Body of pancreas (tissue), 4 donors: ENCODE results near the gene REXO1. TPM values are rescaled to one million over a fixed set of nuclear protein-coding genes. Genes with fewer than 3 reads are reported as not detected.

Experiments
- ATAC-seq: fragments of 150-250 bp; one replicate; pipeline ENCODE4 v1.9.1; 2016
- DNase-seq, 4 donors: peaks; one replicate each; pipeline ENCODE4 v3.0.0-alpha.2; 2019
- H3K27ac ChIP-seq, 4 donors: fragments of 200-600 bp; sonication (generic); 1 replicate in 3 of 4; 2 replicates in 1 of 4; pipeline versions ENCODE4 v1.5.1 to v1.6.1; 2016 to 2019; ENCODE audit warnings: mild to moderate bottlenecking in 1 of 4, mixed read lengths in 1 of 4, moderate library complexity in 1 of 4
- H3K27me3 ChIP-seq, 2 donors: fragments of 200-600 bp; sonication (generic); one replicate each; pipeline ENCODE4 v1.6.0; 2016; ENCODE audit warnings: mild to moderate bottlenecking in 1 of 2
- H3K36me3 ChIP-seq, 2 donors: fragments of 200-600 bp; sonication (generic); replicated peaks in 1 of 2; 2 replicates each; pipeline ENCODE4 v1.5.1; 2016; ENCODE audit warnings: low read depth in 2 of 2; ENCODE audit not compliant: insufficient read depth in 1 of 2
- H3K4me1 ChIP-seq: fragments of 200-600 bp; sonication (generic); one replicate; pipeline ENCODE4 v1.6.0; 2016
- H3K4me3 ChIP-seq, 2 donors: fragments of 200-600 bp; sonication (generic); 1 replicate in 1 of 2; 2 replicates in 1 of 2; pipeline ENCODE4 v1.5.1; 2016 to 2019
- H3K9me3 ChIP-seq, 3 donors: fragments of 200-600 bp; sonication (generic); 1 replicate in 2 of 3; 2 replicates in 1 of 3; pipeline ENCODE4 v1.5.1; 2016
- CTCF ChIP-seq, 7 experiments: fragments of 450-650 bp in 4 of 7; fragments of 200-600 bp in 3 of 7; sonication (generic) in 3 of 7; IDR thresholded peaks; one replicate each; pipeline ENCODE4 v1.5.1; 2016 to 2019; ENCODE audit warnings: antibody characterized with exemption in 7 of 7
- POLR2A ChIP-seq, 3 donors: fragments of 450-650 bp; IDR thresholded peaks; one replicate each; pipeline ENCODE4 v1.6.1; 2016; ENCODE audit warnings: antibody characterized with exemption in 3 of 3, mild to moderate bottlenecking in 2 of 3
- WGBS, 2 donors: methylation state at CpG; one replicate each; pipeline ENCODE4 v1.1.5; 2017; 5-methylcytosine and 5-hydroxymethylcytosine counted together
- intact Hi-C: fragments of 100-400 bp; cut with DNase I; formaldehyde crosslinking; loops from one replicate; pipeline ENCODE4 v1.15.1; 2023
- total RNA-seq, 2 donors: library from RNA; depleted of rRNA; stranded (reverse); fragments of >200 nt; gene quantifications; one replicate each; pipeline ENCODE4 v1.1.0, GENCODE V29; 2016

Gene REXO1
- total RNA-seq, 2 donors from 2014 or later = 16.6 to 19.8 TPM

DNA sequence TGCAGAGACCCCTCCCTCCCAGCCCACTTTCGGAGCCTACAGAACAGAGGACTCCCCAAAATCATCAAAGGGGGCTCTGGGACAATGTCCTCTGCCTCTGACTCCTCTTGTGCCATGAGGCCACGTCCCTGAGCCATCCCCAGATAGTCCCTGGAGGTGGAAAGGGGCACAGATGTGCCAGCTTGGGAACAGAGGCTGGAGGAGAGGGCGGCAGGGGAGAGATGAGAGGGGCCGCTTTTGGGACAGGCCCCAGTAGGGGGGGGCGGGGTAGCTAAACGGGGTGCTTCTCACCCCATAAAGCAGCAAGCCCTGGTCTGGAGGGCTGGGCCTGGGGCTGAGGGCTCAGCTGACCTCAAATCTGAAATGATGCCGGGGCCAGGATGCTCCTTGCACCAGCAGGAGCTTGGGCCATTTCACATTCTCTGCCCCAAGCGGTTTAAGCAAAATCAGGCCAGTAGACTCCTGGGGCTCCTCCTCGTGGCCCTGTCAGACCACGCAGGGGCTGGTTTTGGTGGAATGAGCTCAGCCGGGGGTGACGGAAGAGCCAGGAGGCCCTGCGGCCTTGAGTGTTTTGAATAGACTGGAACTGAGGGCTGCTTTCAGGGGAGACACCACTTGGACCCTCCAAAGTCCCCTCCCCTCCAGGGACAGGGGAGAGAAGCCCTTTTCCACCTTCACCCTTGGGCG is 67.9 kb downstream of the REXO1 start:
- Histone ChIP-seq H3K27me3 (peaks cover 0 to 30% of the 10 kb centered on the region in 2 donors), H3K4me1 (no peaks in the 10 kb centered on the region), H3K4me3 (no peak overlapping the region), H3K9me3 (peaks cover 0 to 5% (median 0%) of the 10 kb centered on the region in 3 donors), H3K36me3 (no peaks in the 10 kb centered on the region), H3K27ac (no peak overlapping the region)
- WGBS, 2 donors = 19 to 24% methylated on average over 4 to 14 of the region's 14 CpGs
- no peak for ATAC-seq
- TF ChIP-seq POLR2A (IDR thresholded peaks at IDR 0.05) = no peak
- TF ChIP-seq CTCF (IDR thresholded peaks at IDR 0.05) = no peak
- no peak for DNase-seq
- intact Hi-C loops = no loop called here

DNA sequence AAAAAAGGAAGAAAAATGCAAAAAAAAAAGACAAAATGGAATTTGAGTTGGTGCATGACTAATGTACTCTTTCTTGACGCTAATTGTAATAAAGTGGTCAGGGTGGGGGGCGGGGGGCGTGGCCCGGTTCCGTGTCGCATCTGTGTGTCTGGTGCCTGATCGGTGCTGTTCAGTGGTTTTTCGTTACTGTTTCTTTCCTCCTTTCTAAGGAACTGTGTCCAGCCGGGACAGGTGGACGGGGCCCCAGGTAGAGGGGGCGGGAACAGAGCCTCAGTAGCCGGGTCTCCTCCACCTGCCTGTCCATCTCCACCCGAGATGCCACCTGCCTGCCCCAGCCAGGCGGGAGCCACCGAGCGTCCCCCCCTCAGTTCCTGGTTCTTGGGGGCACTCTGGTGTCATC is 68.7 kb downstream of the REXO1 start:
- H3K27me3 ChIP-seq = peaks cover 0 to 38% of the 10 kb centered on the region in 2 donors
- WGBS, 2 donors = 14 to 15% methylated on average over 16 of the region's 16 CpGs
- no peak for DNase-seq

DNA sequence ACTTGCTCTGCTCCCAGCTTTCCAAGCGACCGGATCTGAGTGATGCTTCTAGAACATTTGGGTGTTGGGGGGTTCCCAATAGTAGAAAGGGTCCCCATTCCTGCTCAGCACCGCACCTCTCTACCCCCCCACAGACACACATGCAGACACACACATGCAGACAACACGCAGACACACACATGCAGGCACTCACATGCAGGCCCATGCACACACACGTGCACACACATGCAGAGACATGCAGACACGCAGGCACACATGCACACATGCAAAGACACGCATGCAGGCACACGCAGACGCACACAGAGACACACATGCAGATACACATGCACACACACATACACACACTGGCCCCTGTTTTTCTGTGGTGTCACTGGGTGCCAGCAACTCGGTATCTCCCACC is 71.1 kb downstream of the REXO1 start:
- ATAC-seq = no peak
- peaks cover 0 to 38% of the 10 kb centered on the region in 2 donors for H3K27me3 ChIP-seq
- no peak overlapping the region for H3K27ac ChIP-seq
- no peak for DNase-seq
- peaks cover 0 to 5% (median 0%) of the 10 kb centered on the region in 3 donors for H3K9me3 ChIP-seq
- no peaks in the 10 kb centered on the region for H3K36me3 ChIP-seq
- no peak for TF ChIP-seq CTCF (IDR thresholded peaks at IDR 0.05)
- no peak for TF ChIP-seq POLR2A (IDR thresholded peaks at IDR 0.05)
- no peak overlapping the region for H3K4me3 ChIP-seq
- 43 to 54% methylated on average over 8 to 10 of the region's 10 CpGs for WGBS, 2 donors
- intact Hi-C loops = no loop called here
- H3K4me1 ChIP-seq = no peaks in the 10 kb centered on the region

More for the DNA sequence above, 68.7 kb downstream of the REXO1 start:
- ATAC-seq = no peak
- Histone ChIP-seq H3K9me3 (peaks cover 0 to 5% (median 0%) of the 10 kb centered on the region in 3 donors), H3K36me3 (no peaks in the 10 kb centered on the region), H3K4me3 (no peak overlapping the region), H3K4me1 (no peaks in the 10 kb centered on the region), H3K27ac (no peak overlapping the region)
- no peak for TF ChIP-seq POLR2A (IDR thresholded peaks at IDR 0.05)
- TF ChIP-seq CTCF (IDR thresholded peaks at IDR 0.05) = no peak
- intact Hi-C loops = no loop called here

DNA sequence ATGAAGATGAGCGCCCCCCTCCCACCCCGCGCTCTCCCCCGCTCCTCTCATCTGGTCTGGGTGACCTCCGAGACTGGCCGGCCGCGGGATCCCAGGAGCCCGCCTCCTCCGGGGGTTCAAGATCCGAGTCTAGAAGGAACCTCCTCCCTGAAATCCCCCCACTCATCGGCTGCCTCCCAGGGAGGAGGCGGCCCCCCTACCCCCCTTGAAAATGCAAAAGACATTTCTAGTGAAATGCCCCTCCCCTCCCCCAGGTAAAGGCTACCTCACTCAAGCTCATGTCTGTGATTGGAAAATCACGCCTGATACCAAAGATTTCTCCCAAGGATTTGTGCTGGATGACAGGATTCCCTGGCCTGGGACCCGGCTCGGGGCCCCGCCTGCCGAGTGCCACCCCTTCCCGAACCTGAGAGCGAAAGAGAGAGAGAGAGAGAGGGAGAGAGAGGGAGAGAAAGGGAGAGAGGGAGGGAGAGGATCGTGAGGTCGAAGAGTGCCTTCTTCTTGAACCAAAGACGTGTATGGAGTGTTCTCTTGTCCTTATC is 71.6 kb downstream of the REXO1 start:
- 5 to 6% methylated on average over 20 to 22 of the region's 23 CpGs for WGBS, 2 donors
- Histone ChIP-seq H3K9me3 (peaks cover 0 to 3% (median 0%) of the 10 kb centered on the region in 3 donors), H3K36me3 (no peaks in the 10 kb centered on the region), H3K27me3 (peaks cover 0 to 38% of the 10 kb centered on the region in 2 donors), H3K4me3 (no peak overlapping the region), H3K4me1 (no peaks in the 10 kb centered on the region), H3K27ac (no peak overlapping the region)
- no peak for TF ChIP-seq CTCF (IDR thresholded peaks at IDR 0.05)
- TF ChIP-seq POLR2A (IDR thresholded peaks at IDR 0.05) = no peak
- ATAC-seq (no peak), DNase-seq (no peak)
- intact Hi-C loops = no loop called here
